ENCODE data around the gene SRM. TPM values are rescaled to one million over a fixed set of nuclear protein-coding genes. Genes with fewer than 3 reads are reported as not detected.

The SRM gene
- total RNA-seq, 1 donor = 21.0 TPM

DNA sequence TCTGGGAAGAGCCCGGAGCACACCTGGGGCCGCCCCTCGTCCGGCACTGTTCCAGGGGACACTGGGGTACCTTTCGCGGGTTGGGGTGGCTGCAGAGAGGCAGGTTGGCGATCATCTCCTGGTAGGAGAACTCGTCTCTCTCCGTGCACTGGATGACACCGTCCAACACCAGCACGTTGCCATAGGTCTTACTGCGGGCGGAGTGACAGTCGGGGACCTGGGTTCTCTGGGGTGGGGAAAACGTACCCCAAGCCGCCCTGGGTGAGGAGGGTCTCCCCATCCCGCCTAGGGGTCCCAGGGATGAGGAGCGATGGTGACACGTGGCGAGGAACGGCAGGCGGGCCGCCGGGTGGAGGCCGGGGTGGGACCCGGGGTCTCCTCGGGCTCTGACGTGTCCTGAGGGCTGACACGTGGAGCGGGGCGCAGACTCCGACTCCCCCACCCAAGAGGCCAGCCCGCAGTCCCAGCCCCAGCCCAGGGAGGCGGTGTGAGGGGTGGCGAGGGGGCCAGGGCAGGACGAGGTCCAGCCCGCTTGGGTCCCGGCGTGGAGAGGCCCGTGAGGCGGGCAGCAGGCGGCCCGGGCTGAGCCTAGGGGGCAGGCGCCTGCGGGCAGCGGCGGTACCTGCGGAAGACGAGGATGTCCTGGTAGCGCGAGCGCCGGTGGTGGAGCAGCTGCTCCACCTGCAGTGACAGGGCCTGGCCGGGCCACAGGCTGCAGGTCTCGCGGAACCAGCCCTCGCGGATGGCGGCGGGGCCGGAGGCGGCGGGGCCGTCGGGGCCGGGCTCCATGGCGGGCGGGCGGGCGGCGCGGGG lies 457 bp downstream of the SRM start:
- H3K36me3 ChIP-seq (ENCODE audit: insufficient read depth, low read length) = peaks cover 28% of the 10 kb centered on the region
- peak; percentile 93 for DNase-seq (ENCODE audit: insufficient read length, low spot score, missing footprints)
- H3K27ac ChIP-seq (ENCODE audit: low read depth, low read length) = peak overlapping the region; percentile 65

GRCh38 chr1:11058595-11059154 lies 1.1 kb downstream of the SRM start:
- Histone ChIP-seq H3K4me2 (ENCODE audit: insufficient read depth, low read length) (peak overlapping the region; percentile 92), H4K20me1 (ENCODE audit: insufficient read depth, low read length) (peaks cover 8% of the 10 kb centered on the region), H2AFZ (ENCODE audit: low read length) (peak overlapping the region; percentile 58), H3K4me1 (ENCODE audit: insufficient read depth, low read length) (peaks cover 21% of the 10 kb centered on the region), H3K27me3 (ENCODE audit: insufficient read depth, low read length) (no peaks in the 10 kb centered on the region), H3K36me3 (ENCODE audit: insufficient read depth, low read length) (peaks cover 27% of the 10 kb centered on the region), H3K4me3 (ENCODE audit: insufficient read depth, low read length) (peak overlapping the region; percentile 86), H3K27ac (ENCODE audit: low read depth, low read length) (peak overlapping the region; percentile 65), H3K9me3 (ENCODE audit: low read depth, low read length) (no peaks in the 10 kb centered on the region), H3K79me2 (ENCODE audit: insufficient read depth, low read length) (peaks cover 27% of the 10 kb centered on the region)
- TF ChIP-seq, protein P1, sequence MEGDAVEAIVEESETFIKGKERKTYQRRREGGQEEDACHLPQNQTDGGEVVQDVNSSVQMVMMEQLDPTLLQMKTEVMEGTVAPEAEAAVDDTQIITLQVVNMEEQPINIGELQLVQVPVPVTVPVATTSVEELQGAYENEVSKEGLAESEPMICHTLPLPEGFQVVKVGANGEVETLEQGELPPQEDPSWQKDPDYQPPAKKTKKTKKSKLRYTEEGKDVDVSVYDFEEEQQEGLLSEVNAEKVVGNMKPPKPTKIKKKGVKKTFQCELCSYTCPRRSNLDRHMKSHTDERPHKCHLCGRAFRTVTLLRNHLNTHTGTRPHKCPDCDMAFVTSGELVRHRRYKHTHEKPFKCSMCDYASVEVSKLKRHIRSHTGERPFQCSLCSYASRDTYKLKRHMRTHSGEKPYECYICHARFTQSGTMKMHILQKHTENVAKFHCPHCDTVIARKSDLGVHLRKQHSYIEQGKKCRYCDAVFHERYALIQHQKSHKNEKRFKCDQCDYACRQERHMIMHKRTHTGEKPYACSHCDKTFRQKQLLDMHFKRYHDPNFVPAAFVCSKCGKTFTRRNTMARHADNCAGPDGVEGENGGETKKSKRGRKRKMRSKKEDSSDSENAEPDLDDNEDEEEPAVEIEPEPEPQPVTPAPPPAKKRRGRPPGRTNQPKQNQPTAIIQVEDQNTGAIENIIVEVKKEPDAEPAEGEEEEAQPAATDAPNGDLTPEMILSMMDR (IDR thresholded peaks at IDR 0.05; ENCODE audit: extremely low read depth, low read depth, low read length) = no peak
- DNase-seq (ENCODE audit: insufficient read length, low spot score, missing footprints) = peak; percentile 85

More for the DNA sequence above, 457 bp downstream of the SRM start:
- TF ChIP-seq, protein P1 (IDR thresholded peaks at IDR 0.05; ENCODE audit: extremely low read depth, low read depth, low read length) = no peak
- H4K20me1 ChIP-seq (ENCODE audit: insufficient read depth, low read length) = peaks cover 1% of the 10 kb centered on the region
- no peaks in the 10 kb centered on the region for H3K27me3 ChIP-seq (ENCODE audit: insufficient read depth, low read length)
- H3K4me1 ChIP-seq (ENCODE audit: insufficient read depth, low read length) = peaks cover 21% of the 10 kb centered on the region
- H3K4me2 ChIP-seq (ENCODE audit: insufficient read depth, low read length) = peak overlapping the region; percentile 92
- peaks cover 27% of the 10 kb centered on the region for H3K79me2 ChIP-seq (ENCODE audit: insufficient read depth, low read length)
- no peaks in the 10 kb centered on the region for H3K9me3 ChIP-seq (ENCODE audit: low read depth, low read length)
- peak overlapping the region; percentile 58 for H2AFZ ChIP-seq (ENCODE audit: low read length)
- H3K4me3 ChIP-seq (ENCODE audit: insufficient read depth, low read length) = peak overlapping the region; percentile 86

GRCh38 chr1:11058026-11058425 lies 1.8 kb downstream of the SRM start:
- TF ChIP-seq, protein P1 (IDR thresholded peaks at IDR 0.05; ENCODE audit: extremely low read depth, low read depth, low read length) = no peak
- Histone ChIP-seq H4K20me1 (ENCODE audit: insufficient read depth, low read length) (peaks cover 9% of the 10 kb centered on the region), H3K4me2 (ENCODE audit: insufficient read depth, low read length) (peak overlapping the region; percentile 92), H2AFZ (ENCODE audit: low read length) (no peak overlapping the region), H3K27ac (ENCODE audit: low read depth, low read length) (no peak overlapping the region), H3K9me3 (ENCODE audit: low read depth, low read length) (no peaks in the 10 kb centered on the region), H3K4me1 (ENCODE audit: insufficient read depth, low read length) (peaks cover 16% of the 10 kb centered on the region), H3K36me3 (ENCODE audit: insufficient read depth, low read length) (peaks cover 27% of the 10 kb centered on the region), H3K79me2 (ENCODE audit: insufficient read depth, low read length) (peaks cover 27% of the 10 kb centered on the region), H3K27me3 (ENCODE audit: insufficient read depth, low read length) (no peaks in the 10 kb centered on the region), H3K4me3 (ENCODE audit: insufficient read depth, low read length) (no peak overlapping the region)
- peak; percentile 82 for DNase-seq (ENCODE audit: insufficient read length, low spot score, missing footprints)

- Histone ChIP-seq H3K27ac (ENCODE audit: low read depth, low read length) (no peak overlapping the region), H3K79me2 (ENCODE audit: insufficient read depth, low read length) (peaks cover 27% of the 10 kb centered on the region), H3K36me3 (ENCODE audit: insufficient read depth, low read length) (peaks cover 27% of the 10 kb centered on the region), H3K4me2 (ENCODE audit: insufficient read depth, low read length) (no peak overlapping the region), H3K9me3 (ENCODE audit: low read depth, low read length) (no peaks in the 10 kb centered on the region), H3K27me3 (ENCODE audit: insufficient read depth, low read length) (no peaks in the 10 kb centered on the region), H3K4me3 (ENCODE audit: insufficient read depth, low read length) (no peak overlapping the region), H3K4me1 (ENCODE audit: insufficient read depth, low read length) (peaks cover 12% of the 10 kb centered on the region), H2AFZ (ENCODE audit: low read length) (no peak overlapping the region), H4K20me1 (ENCODE audit: insufficient read depth, low read length) (peaks cover 9% of the 10 kb centered on the region)
- TF ChIP-seq, protein P1 (IDR thresholded peaks at IDR 0.05; ENCODE audit: extremely low read depth, low read depth, low read length) = no peak
- DNase-seq (ENCODE audit: insufficient read length, low spot score, missing footprints) = no peak
Observed at GRCh38 chr1:11057477-11057876, 2.3 kb downstream of the SRM start.

Measured in osteoblast (primary cell).